ENCODE measurements around the gene WNT7B. TPM values are rescaled to one million over a fixed set of nuclear protein-coding genes. Genes with fewer than 3 reads are reported as not detected.

WNT7B gene
- total and polyA plus RNA-seq, 8 donors = 0.06 to 2.0 TPM; not detected in 6

GRCh38 chr22:45952553-45952952 lies 24.4 kb downstream of the WNT7B start:
- peaks cover 0 to 67% (median 18%) of the 10 kb centered on the region in 3 donors for H3K27me3 ChIP-seq
- no peak overlapping the region for H3K4me3 ChIP-seq
- no peaks in the 10 kb centered on the region for H3K4me1 ChIP-seq
- 67 to 80% (median 79%) methylated on average over 9 to 12 of the region's 12 CpGs for WGBS, 5 donors
- no peaks in the 10 kb centered on the region for H3K9me3 ChIP-seq
- intact Hi-C loops (cut with DNase I; ENCODE audit: low total_unique reads) = no loop called here
- DNase-seq = no peak
- no peak for TF ChIP-seq POLR2AphosphoS5 (IDR thresholded peaks at IDR 0.05)
- TF ChIP-seq EP300 (IDR thresholded peaks at IDR 0.05) = no peak
- TF ChIP-seq POLR2A (IDR thresholded peaks at IDR 0.05) = no peak
- TF ChIP-seq, protein P1, sequence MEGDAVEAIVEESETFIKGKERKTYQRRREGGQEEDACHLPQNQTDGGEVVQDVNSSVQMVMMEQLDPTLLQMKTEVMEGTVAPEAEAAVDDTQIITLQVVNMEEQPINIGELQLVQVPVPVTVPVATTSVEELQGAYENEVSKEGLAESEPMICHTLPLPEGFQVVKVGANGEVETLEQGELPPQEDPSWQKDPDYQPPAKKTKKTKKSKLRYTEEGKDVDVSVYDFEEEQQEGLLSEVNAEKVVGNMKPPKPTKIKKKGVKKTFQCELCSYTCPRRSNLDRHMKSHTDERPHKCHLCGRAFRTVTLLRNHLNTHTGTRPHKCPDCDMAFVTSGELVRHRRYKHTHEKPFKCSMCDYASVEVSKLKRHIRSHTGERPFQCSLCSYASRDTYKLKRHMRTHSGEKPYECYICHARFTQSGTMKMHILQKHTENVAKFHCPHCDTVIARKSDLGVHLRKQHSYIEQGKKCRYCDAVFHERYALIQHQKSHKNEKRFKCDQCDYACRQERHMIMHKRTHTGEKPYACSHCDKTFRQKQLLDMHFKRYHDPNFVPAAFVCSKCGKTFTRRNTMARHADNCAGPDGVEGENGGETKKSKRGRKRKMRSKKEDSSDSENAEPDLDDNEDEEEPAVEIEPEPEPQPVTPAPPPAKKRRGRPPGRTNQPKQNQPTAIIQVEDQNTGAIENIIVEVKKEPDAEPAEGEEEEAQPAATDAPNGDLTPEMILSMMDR (IDR thresholded peaks at IDR 0.05) = no peak
- no peak overlapping the region for H3K27ac ChIP-seq
- H3K36me3 ChIP-seq = no peaks in the 10 kb centered on the region

- Histone ChIP-seq H3K4me3 (no peak overlapping the region), H3K4me1 (no peaks in the 10 kb centered on the region), H3K36me3 (no peaks in the 10 kb centered on the region), H3K27ac (no peak overlapping the region), H3K27me3 (peaks cover 0 to 67% (median 18%) of the 10 kb centered on the region in 3 donors), H3K9me3 (no peaks in the 10 kb centered on the region)
- DNase-seq = no peak
- intact Hi-C loops (cut with DNase I; ENCODE audit: low total_unique reads) = no loop called here
- TF ChIP-seq POLR2AphosphoS5 (IDR thresholded peaks at IDR 0.05) (no peak), EP300 (IDR thresholded peaks at IDR 0.05) (no peak), POLR2A (IDR thresholded peaks at IDR 0.05) (no peak)
- TF ChIP-seq, protein P1 (IDR thresholded peaks at IDR 0.05) = no peak
- 49 to 83% (median 77%) methylated on average over 3 to 15 of the region's 15 CpGs for WGBS, 5 donors
Observed at GRCh38 chr22:45952151-45952550, 24.8 kb downstream of the WNT7B start.

DNA sequence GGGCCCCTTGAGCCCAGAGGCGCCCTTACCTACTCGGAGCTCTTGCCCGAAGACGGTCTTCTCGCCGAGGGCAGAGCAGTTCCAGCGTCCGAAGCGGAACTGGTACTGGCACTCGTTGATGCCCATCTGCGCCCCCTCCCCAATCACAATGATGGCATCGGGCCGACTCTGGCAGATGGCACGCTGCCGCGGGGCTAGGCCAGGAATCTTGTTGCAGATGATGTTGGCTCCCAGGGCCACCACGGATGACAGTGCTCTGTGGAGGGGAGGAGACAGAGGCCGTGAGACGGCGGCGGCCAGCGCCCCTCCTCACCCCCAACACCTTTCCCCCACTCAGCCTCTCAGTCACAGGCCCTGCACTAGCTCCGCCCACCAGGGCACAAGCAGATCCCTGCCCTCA lies 27.1 kb downstream of the WNT7B start:
- H3K27me3 ChIP-seq = peaks cover 0 to 48% (median 9%) of the 10 kb centered on the region in 3 donors
- TF ChIP-seq POLR2A (IDR thresholded peaks at IDR 0.05) (no peak), EP300 (IDR thresholded peaks at IDR 0.05) (no peak), POLR2AphosphoS5 (IDR thresholded peaks at IDR 0.05) (no peak)
- TF ChIP-seq, protein P1 (IDR thresholded peaks at IDR 0.05) = no peak
- no peak overlapping the region for H3K4me3 ChIP-seq
- H3K36me3 ChIP-seq = no peaks in the 10 kb centered on the region
- intact Hi-C loops (cut with DNase I; ENCODE audit: low total_unique reads) = no loop called here
- no peaks in the 10 kb centered on the region for H3K4me1 ChIP-seq
- no peak overlapping the region for H3K27ac ChIP-seq
- no peaks in the 10 kb centered on the region for H3K9me3 ChIP-seq
- no peak for DNase-seq
- WGBS, 5 donors = 86 to 94% (median 92%) methylated on average over 7 to 23 of the region's 23 CpGs

DNA sequence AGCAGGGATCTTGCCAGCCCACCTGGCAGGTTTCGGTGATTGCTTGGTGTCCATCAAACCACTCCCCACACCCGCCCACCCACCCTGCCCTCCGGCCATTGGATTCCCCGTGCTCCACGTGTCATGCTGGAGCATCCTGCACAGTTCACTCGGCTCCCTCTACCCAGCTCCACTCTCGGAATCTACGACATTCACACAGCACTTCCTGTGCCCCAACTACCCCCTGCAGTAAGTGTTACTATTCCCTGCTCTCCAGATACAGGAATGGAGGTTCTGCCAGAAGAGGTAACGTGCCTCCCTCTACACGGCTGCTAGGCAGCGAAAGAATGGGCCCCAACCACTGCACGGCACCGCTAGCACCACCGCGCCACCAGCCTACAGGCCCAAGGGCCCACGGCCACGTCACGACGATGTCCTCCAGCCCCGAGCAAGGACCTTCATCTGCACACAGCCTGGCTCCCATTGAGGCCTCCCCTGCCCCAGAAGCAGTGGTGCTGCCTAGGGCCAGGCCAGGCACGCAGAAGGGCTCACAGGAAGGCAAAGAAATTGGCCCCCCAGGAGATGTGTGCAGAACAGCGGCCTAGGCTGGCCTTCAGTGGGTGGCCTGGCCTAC lies 27.6 kb downstream of the WNT7B start:
- DNase-seq = no peak
- Histone ChIP-seq H3K27me3 (peaks cover 0 to 43% (median 9%) of the 10 kb centered on the region in 3 donors), H3K9me3 (no peaks in the 10 kb centered on the region), H3K4me1 (no peaks in the 10 kb centered on the region), H3K27ac (no peak overlapping the region), H3K4me3 (no peak overlapping the region), H3K36me3 (no peaks in the 10 kb centered on the region)
- TF ChIP-seq, protein P1 (IDR thresholded peaks at IDR 0.05) = no peak
- TF ChIP-seq POLR2AphosphoS5 (IDR thresholded peaks at IDR 0.05) = no peak
- no peak for TF ChIP-seq POLR2A (IDR thresholded peaks at IDR 0.05)
- TF ChIP-seq EP300 (IDR thresholded peaks at IDR 0.05) = no peak
- WGBS, 5 donors = 85 to 90% (median 88%) methylated on average over 21 to 22 of the region's 22 CpGs
- intact Hi-C loops (cut with DNase I; ENCODE audit: low total_unique reads) = no loop called here

Data from stomach (tissue), 9 donors.